Lung (tissue), 12 donors: Measurements from ENCODE around the gene CCNY. TPM values are rescaled to one million over a fixed set of nuclear protein-coding genes. Genes with fewer than 3 reads are reported as not detected.

Experiments used
- ATAC-seq: fragments of 200-7000 bp; cut with Tn5 transposase; one replicate; pipeline ENCODE4 v1.9.1; 2020; ENCODE audit warnings: moderate number of reproducible peaks; ENCODE audit not compliant: insufficient read depth, low FRiP score
- DNase-seq, 3 donors: peaks; one replicate each; pipeline ENCODE4 v3.0.0-alpha.2; 2013 to 2017
- H3K27ac ChIP-seq, 2 donors: one replicate each; pipeline ENCODE4 v1.5.1; 2013; ENCODE audit warnings: mild to moderate bottlenecking in 2 of 2, moderate library complexity in 2 of 2, control low read depth in 1 of 2, inconsistent platforms in 1 of 2, low read depth in 1 of 2, low read length in 1 of 2
- H3K27me3 ChIP-seq, 3 donors: one replicate each; pipeline ENCODE4 v1.5.1; 2013; ENCODE audit warnings: low read length in 2 of 3; ENCODE audit not compliant: control insufficient read depth in 3 of 3, insufficient read depth in 3 of 3
- H3K36me3 ChIP-seq, 4 donors: one replicate each; pipeline ENCODE4 v1.5.1; 2013; ENCODE audit warnings: low read length in 4 of 4, mild to moderate bottlenecking in 1 of 4, moderate library complexity in 1 of 4; ENCODE audit not compliant: control insufficient read depth in 4 of 4, insufficient read depth in 4 of 4
- H3K4me1 ChIP-seq, 5 donors: one replicate each; pipeline ENCODE4 v1.5.1; 2013; ENCODE audit warnings: low read length in 5 of 5, mild to moderate bottlenecking in 2 of 5, moderate library complexity in 1 of 5; ENCODE audit not compliant: control insufficient read depth in 5 of 5, insufficient read depth in 5 of 5
- H3K4me3 ChIP-seq: one replicate; pipeline ENCODE4 v1.5.1; 2013; ENCODE audit warnings: mild to moderate bottlenecking, control low read depth, moderate library complexity
- H3K9ac ChIP-seq, 2 donors: one replicate each; pipeline ENCODE4 v1.5.1; 2013; ENCODE audit warnings: low read length in 2 of 2, control low read depth in 1 of 2; ENCODE audit not compliant: insufficient read depth in 1 of 2
- H3K9me3 ChIP-seq, 4 donors: one replicate each; pipeline ENCODE4 v1.5.1; 2013; ENCODE audit warnings: low read length in 3 of 4, mild to moderate bottlenecking in 1 of 4, moderate library complexity in 1 of 4; ENCODE audit not compliant: control insufficient read depth in 4 of 4, insufficient read depth in 3 of 4
- CTCF ChIP-seq: IDR thresholded peaks from 2 replicates; pipeline ENCODE4 v1.5.1; 2012; ENCODE audit warnings: mild to moderate bottlenecking; ENCODE audit errors: control extremely low read depth, extremely low read depth
- WGBS, 2 donors: extraction: QIAGEN DNeasy Blood & Tissue Kit; methylation state at CpG; one replicate each; pipeline ENCODE4 v1.1.7; 2013; 5-methylcytosine and 5-hydroxymethylcytosine counted together
- polyA plus RNA-seq, 2 donors: library from polyadenylated mRNA; stranded (reverse); fragments of 200-250 nt; gene quantifications; one replicate each; pipeline ENCODE4 v1.2.1, GENCODE V29; 2013
- total RNA-seq, 2 donors: library from RNA; depleted of rRNA in 1 of 2; stranded (reverse); fragments of >200 nt in 1 of 2; gene quantifications; one replicate each; pipeline ENCODE4 v1.2.1, GENCODE V29; 2014 to 2021
- donor health status: control.
- donor health status: control.
- donor health status: Bipolar disorder and iron deficiency.
- donor health status: healthy.
- donor health status: DM: yes; HTN: yes; CAD: no.

Gene CCNY
- total and polyA plus RNA-seq, 4 donors, result 26.6 to 63.0 (median 38.8) TPM

- 65 to 83% methylated on average over 4 of the region's 4 CpGs for WGBS, 2 donors
- TF ChIP-seq CTCF, result no peak
These were observed 76.7 kb downstream of the CCNY start for GRCh38 chr10:35412900-35413491.

GRCh38 chr10:35413985-35414861 lies 77.9 kb downstream of the CCNY start:
- Histone ChIP-seq H3K36me3 (no peaks in the 10 kb centered on the region), H3K4me1 (peaks cover 0 to 28% (median 0%) of the 10 kb centered on the region in 5 donors), H3K4me3 (no peak overlapping the region), H3K27me3 (no peaks in the 10 kb centered on the region), H3K9me3 (no peaks in the 10 kb centered on the region), H3K9ac (no peak overlapping the region), H3K27ac (no peak overlapping the region)
- ATAC-seq, result no peak
- DNase-seq, result no peak
- WGBS, 2 donors, result 74 to 83% methylated on average over 12 of the region's 12 CpGs
- no peak for TF ChIP-seq CTCF

More at GRCh38 chr10:35412900-35413491, 76.7 kb downstream of the CCNY start:
- no peaks in the 10 kb centered on the region for H3K9me3 ChIP-seq
- H3K9ac ChIP-seq, result no peak overlapping the region
- H3K36me3 ChIP-seq, result no peaks in the 10 kb centered on the region
- no peaks in the 10 kb centered on the region for H3K27me3 ChIP-seq
- H3K4me3 ChIP-seq, result no peak overlapping the region
- peaks cover 0 to 30% (median 0%) of the 10 kb centered on the region in 5 donors for H3K4me1 ChIP-seq
- no peak overlapping the region for H3K27ac ChIP-seq
- no peak for ATAC-seq
- DNase-seq, result no peak

GRCh38 chr10:35415505-35415904 lies 79.2 kb downstream of the CCNY start:
- Histone ChIP-seq H3K4me1 (peaks cover 0 to 25% (median 0%) of the 10 kb centered on the region in 5 donors), H3K9ac (no peak overlapping the region), H3K27me3 (no peaks in the 10 kb centered on the region), H3K27ac (no peak overlapping the region), H3K4me3 (no peak overlapping the region), H3K9me3 (no peaks in the 10 kb centered on the region), H3K36me3 (no peaks in the 10 kb centered on the region)
- ATAC-seq, result no peak
- DNase-seq, result no peak
- WGBS, 2 donors, result 95 to 96% methylated on average over 5 of the region's 5 CpGs
- no peak for TF ChIP-seq CTCF
